ENCODE results near the gene PSME4.

DNA sequence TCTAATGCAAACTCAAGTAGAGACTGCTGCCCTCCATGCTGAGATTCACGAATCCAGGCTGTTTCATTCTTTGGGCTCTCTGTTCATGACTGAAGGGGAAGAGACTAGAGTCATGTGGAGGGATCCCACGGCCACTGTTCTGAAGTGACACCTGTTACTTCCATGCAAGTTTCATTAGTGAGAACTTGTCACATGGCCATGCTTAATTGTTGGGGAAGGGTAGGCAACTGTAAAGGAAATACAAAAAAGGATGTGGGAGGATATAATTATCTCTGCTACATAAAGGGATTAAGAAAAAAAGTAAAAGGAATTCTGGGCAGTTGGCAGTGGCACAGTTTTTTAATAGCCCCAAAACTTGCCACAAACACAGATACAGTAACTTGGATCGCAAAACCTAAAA, 28.0 kb upstream of the PSME4 start:
- TF ChIP-seq, protein P1, sequence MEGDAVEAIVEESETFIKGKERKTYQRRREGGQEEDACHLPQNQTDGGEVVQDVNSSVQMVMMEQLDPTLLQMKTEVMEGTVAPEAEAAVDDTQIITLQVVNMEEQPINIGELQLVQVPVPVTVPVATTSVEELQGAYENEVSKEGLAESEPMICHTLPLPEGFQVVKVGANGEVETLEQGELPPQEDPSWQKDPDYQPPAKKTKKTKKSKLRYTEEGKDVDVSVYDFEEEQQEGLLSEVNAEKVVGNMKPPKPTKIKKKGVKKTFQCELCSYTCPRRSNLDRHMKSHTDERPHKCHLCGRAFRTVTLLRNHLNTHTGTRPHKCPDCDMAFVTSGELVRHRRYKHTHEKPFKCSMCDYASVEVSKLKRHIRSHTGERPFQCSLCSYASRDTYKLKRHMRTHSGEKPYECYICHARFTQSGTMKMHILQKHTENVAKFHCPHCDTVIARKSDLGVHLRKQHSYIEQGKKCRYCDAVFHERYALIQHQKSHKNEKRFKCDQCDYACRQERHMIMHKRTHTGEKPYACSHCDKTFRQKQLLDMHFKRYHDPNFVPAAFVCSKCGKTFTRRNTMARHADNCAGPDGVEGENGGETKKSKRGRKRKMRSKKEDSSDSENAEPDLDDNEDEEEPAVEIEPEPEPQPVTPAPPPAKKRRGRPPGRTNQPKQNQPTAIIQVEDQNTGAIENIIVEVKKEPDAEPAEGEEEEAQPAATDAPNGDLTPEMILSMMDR (IDR thresholded peaks at IDR 0.05), result no peak
- TF ChIP-seq, protein P2, sequence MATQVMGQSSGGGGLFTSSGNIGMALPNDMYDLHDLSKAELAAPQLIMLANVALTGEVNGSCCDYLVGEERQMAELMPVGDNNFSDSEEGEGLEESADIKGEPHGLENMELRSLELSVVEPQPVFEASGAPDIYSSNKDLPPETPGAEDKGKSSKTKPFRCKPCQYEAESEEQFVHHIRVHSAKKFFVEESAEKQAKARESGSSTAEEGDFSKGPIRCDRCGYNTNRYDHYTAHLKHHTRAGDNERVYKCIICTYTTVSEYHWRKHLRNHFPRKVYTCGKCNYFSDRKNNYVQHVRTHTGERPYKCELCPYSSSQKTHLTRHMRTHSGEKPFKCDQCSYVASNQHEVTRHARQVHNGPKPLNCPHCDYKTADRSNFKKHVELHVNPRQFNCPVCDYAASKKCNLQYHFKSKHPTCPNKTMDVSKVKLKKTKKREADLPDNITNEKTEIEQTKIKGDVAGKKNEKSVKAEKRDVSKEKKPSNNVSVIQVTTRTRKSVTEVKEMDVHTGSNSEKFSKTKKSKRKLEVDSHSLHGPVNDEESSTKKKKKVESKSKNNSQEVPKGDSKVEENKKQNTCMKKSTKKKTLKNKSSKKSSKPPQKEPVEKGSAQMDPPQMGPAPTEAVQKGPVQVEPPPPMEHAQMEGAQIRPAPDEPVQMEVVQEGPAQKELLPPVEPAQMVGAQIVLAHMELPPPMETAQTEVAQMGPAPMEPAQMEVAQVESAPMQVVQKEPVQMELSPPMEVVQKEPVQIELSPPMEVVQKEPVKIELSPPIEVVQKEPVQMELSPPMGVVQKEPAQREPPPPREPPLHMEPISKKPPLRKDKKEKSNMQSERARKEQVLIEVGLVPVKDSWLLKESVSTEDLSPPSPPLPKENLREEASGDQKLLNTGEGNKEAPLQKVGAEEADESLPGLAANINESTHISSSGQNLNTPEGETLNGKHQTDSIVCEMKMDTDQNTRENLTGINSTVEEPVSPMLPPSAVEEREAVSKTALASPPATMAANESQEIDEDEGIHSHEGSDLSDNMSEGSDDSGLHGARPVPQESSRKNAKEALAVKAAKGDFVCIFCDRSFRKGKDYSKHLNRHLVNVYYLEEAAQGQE (IDR thresholded peaks at IDR 0.05; ENCODE audit: insufficient read depth in 1 of 2, low read depth in 2 of 2, low read length in 1 of 2), result no peak
- no peak for TF ChIP-seq POLR2AphosphoS5 (IDR thresholded peaks at IDR 0.05; ENCODE audit: low read depth, low read length)
- no peak for TF ChIP-seq SIN3A (IDR thresholded peaks at IDR 0.05; ENCODE audit: borderline replicate concordance, insufficient read depth, low read depth, low read length)
- TF ChIP-seq TCF7L2 (IDR thresholded peaks at IDR 0.05; ENCODE audit: low read depth, low read length), result no peak
